ENCODE measurements around the gene CAPN13. TPM values are rescaled to one million over a fixed set of nuclear protein-coding genes. Genes with fewer than 3 reads are reported as not detected.
"Not testable (repeated sequence)": the region's sequence is repeated elsewhere in the genome, so short reads cannot be mapped to it uniquely, and the experiment has no call there.

CAPN13 gene
- total RNA-seq, 2 donors from 2014 or later = 25.5 to 31.2 TPM

DNA sequence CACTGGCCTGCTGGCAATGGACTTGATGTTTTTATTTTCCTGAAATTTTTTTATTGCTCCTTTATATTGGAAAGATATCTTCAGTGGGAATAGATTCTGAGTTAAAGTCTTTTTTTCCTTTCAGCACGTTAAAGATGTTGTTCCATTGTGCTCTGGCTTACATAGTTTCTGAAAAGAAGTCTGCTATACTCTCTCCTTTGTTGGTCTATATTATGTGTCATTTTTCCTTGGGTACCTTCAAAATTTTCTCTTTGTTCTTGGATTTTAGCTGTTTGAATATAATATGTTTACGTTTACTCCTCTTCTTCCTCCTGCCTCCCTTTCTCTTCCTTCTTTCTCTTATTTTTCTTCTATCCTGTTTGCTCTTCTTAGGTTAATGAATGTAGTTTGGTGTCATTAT lies 105.5 kb downstream of the CAPN13 start:
- TF ChIP-seq, protein P1, sequence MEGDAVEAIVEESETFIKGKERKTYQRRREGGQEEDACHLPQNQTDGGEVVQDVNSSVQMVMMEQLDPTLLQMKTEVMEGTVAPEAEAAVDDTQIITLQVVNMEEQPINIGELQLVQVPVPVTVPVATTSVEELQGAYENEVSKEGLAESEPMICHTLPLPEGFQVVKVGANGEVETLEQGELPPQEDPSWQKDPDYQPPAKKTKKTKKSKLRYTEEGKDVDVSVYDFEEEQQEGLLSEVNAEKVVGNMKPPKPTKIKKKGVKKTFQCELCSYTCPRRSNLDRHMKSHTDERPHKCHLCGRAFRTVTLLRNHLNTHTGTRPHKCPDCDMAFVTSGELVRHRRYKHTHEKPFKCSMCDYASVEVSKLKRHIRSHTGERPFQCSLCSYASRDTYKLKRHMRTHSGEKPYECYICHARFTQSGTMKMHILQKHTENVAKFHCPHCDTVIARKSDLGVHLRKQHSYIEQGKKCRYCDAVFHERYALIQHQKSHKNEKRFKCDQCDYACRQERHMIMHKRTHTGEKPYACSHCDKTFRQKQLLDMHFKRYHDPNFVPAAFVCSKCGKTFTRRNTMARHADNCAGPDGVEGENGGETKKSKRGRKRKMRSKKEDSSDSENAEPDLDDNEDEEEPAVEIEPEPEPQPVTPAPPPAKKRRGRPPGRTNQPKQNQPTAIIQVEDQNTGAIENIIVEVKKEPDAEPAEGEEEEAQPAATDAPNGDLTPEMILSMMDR (IDR thresholded peaks at IDR 0.05) = no peak

DNA sequence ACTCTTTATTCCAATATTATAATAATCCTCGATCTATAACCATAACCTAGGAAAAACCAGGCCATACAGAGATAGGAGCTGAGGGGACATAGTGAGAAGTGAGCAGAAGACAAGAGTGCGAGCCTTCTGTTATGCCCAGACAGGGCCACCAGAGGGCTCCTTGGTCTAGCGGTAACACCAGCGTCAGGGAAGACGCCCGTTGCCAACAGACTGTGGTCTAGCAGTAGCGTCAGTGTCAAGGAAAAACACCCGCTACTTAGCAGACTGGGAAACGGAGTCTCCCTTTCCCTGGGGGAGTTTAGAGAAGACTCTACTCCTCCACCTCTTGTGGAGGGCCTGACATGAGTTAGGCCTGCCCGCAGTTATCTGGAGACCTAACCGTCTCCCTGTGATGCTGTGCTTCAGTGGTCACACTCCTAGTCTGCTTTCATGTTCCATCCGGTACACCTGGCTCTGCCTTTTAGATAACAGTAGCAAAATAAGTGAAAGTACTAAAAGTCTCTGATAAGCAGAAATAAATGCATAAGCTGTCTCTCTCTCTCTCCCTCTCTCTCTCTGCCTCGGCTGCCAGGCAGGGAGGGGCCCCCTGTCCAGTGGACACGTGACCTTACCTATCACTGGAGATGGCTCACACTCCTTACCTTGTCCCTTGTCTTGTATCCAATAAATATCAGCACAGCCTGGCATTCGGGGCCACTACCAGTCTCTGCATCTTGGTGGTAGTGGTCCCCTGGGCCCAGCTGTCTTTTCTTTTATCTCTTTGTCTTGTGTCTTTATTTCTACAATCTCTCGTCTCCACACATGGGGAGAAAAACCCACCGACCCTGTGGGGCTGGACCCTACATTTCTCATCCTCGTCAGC lies 109.8 kb downstream of the CAPN13 start:
- H3K36me3 ChIP-seq; H3K27ac ChIP-seq; H3K27me3 ChIP-seq; H3K9ac ChIP-seq (ENCODE audit: low read depth in 2 of 2, low read length in 2 of 2); DNase-seq; H3K4me3 ChIP-seq; intact Hi-C loops (cut with DNase I); H3K9me3 ChIP-seq; H3K4me1 ChIP-seq: not testable (repeated sequence)

More for the DNA sequence above, 105.5 kb downstream of the CAPN13 start:
- H3K4me1 ChIP-seq = no peaks in the 10 kb centered on the region
- intact Hi-C loops (cut with DNase I) = loop anchor here (10.0 kb wide), 1 partner anchor 607 kb away; no protein-coding TSS in a partner anchor
- H3K9ac ChIP-seq (ENCODE audit: low read depth in 2 of 2, low read length in 2 of 2) = no peak overlapping the region
- no peaks in the 10 kb centered on the region for H3K27me3 ChIP-seq
- H3K4me3 ChIP-seq = no peak overlapping the region
- H3K36me3 ChIP-seq = no peaks in the 10 kb centered on the region
- no peak overlapping the region for H3K27ac ChIP-seq
- H3K9me3 ChIP-seq = no peaks in the 10 kb centered on the region
- DNase-seq = no peak

DNA sequence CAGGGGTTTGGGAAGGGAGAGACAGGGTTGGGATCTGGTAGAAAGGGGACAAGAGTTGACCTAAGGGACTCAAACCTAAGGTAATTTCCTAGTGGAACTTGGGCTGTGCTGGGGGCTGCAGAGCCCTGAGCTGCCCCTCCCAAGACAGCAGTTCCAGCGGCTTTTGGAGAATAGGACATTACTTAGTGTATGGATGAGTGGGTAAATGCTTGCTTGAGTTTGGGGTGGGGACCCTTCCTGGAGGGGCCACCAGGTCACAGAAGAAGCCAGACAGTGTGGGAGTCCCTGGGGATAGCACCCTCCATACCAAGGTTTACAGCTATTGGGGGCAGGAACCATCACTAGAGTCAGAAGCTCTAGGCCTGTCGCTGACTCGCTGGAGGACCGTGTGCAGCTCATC lies 111.5 kb downstream of the CAPN13 start:
- Histone ChIP-seq H3K27me3 (no peaks in the 10 kb centered on the region), H3K36me3 (no peaks in the 10 kb centered on the region), H3K4me3 (no peak overlapping the region), H3K9me3 (no peaks in the 10 kb centered on the region), H3K9ac (ENCODE audit: low read depth in 2 of 2, low read length in 2 of 2) (no peak overlapping the region), H3K27ac (no peak overlapping the region), H3K4me1 (no peaks in the 10 kb centered on the region)
- intact Hi-C loops (cut with DNase I) = no loop called here
- DNase-seq = no peak
- TF ChIP-seq, protein P1 (IDR thresholded peaks at IDR 0.05) = no peak

DNA sequence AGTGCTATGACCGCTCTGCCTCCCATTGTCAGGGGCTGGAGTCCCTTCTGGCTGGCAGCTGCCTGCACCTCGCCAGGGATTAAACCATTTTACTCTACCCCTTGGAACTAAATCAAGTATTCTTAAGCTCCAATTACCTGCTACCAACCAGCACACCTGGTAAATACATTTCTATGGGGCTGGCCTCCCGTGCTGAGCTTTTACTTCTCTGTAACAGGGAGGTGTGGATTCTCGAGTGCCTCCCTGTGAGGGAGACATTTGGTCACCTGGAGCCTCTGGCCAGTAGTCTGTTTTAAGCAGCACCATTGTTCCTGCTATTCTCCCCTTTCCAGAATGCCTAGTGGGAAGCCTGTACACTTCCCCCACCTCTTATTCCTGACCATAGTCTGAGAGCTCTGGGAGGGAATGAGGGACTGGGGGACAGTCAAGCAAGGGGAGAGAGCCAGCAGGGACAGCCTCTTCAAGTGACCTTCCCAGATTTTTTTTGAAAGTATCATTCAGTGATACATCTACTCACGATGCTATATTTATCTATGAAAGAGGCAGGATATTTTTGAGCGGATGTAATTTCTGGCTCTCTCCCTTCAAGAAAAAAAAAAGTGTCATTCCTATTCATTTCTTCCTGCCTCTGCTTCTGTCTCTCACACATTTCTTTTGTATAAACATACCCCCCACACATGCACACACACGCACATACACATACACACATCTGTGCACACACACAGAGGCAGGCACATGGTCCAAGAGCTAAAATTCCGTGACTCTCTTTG lies 112.8 kb downstream of the CAPN13 start:
- intact Hi-C loops (cut with DNase I) = no loop called here
- Histone ChIP-seq H3K36me3 (no peaks in the 10 kb centered on the region), H3K27me3 (no peaks in the 10 kb centered on the region), H3K4me3 (no peak overlapping the region), H3K27ac (no peak overlapping the region), H3K9me3 (no peaks in the 10 kb centered on the region), H3K9ac (ENCODE audit: low read depth in 2 of 2, low read length in 2 of 2) (no peak overlapping the region), H3K4me1 (no peaks in the 10 kb centered on the region)
- no peak for DNase-seq
- TF ChIP-seq, protein P1 (IDR thresholded peaks at IDR 0.05) = no peak

DNA sequence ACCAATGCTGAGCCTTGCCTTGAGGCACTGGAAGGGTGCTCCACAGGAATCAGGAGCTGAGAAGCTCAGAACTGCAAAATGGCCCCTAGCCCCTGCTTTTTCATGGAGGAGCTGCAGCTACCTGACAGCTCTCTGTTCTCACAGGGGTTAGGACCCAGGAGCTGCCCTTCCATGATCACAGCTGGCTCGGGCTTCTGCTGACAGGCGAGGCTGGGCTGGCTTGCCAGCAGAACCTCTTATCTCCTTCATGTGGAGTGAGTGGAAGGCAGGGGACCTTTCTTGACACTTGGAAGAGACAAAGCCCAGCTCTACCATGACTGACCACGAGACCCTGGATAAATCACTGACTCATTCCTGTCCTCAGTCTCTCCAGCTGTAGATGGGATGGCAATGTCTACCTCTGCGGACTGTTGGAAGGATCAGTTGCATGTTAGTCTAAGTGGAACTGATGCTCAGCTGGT lies 113.4 kb downstream of the CAPN13 start:
- Histone ChIP-seq H3K9me3 (no peaks in the 10 kb centered on the region), H3K27ac (no peak overlapping the region), H3K27me3 (no peaks in the 10 kb centered on the region), H3K4me1 (no peaks in the 10 kb centered on the region), H3K9ac (ENCODE audit: low read depth in 2 of 2, low read length in 2 of 2) (no peak overlapping the region), H3K4me3 (no peak overlapping the region), H3K36me3 (no peaks in the 10 kb centered on the region)
- intact Hi-C loops (cut with DNase I) = no loop called here
- DNase-seq = no peak
- TF ChIP-seq, protein P1 (IDR thresholded peaks at IDR 0.05) = no peak
